HG03354 (cell line): Measurements from ENCODE around the gene KLHL25.

ENCODE experiments used
- ATAC-seq: cut with Tn5 transposase; IDR thresholded peaks from one replicate; pipeline ENCODE4 v1.9.1; 2021; ENCODE audit warnings: mild to moderate bottlenecking; ENCODE audit not compliant: unreplicated experiment, poor library complexity, severe bottlenecking

Gene KLHL25

DNA sequence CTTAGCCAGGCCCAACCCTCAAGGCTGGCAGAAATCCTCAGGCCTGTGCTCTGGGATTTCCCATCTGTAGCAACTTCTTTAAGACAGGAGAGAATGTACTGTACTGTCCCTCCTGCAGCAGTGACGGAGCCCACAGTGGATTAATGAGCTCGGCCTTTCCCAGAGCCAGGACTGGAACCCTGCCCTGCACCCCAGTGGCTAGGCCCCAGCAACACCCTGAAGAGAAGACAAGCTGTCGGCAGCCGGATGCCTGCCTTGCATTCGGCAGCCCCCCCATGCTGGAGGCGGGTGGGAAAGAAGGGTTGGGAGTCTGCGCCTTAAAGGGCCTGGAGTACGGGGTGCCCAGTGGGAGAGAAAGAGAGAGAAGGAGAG, 32.0 kb downstream of the KLHL25 start:
- no peak for ATAC-seq

DNA sequence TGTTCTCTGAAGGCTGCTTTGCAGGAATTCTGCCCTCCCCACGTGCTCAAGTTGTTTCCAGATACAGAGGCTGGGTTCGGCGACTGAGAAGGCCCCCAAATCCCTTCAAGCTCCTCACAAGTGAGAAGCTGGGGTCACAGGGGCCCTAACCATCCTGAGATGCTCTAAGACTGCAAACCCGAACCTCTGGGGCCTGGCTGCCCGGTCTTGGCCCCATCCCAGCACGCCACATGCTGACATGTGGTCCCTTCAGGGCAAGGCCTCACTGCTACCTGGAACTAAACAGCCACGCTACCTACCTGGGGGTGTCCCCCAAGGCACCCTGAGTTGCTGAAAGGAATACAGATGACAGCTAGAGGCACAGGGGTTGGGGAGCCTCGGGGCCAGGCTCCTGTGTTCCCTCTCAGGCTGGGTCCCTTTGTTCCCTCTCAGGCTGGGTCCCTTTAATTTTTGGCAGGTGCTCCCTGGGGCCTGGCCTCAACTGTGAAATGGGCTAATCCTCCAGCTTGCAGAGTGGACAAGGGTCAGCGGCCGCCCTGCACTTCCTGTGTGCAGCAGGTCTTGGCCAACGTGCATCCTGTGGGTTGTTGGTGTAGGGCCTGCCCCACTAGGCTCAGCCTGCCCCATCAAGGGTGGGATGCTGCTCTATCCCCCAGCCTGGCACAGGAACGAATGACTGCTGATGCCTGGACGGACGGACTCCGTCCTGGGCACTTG, 32.5 kb downstream of the KLHL25 start:
- ATAC-seq = no peak

DNA sequence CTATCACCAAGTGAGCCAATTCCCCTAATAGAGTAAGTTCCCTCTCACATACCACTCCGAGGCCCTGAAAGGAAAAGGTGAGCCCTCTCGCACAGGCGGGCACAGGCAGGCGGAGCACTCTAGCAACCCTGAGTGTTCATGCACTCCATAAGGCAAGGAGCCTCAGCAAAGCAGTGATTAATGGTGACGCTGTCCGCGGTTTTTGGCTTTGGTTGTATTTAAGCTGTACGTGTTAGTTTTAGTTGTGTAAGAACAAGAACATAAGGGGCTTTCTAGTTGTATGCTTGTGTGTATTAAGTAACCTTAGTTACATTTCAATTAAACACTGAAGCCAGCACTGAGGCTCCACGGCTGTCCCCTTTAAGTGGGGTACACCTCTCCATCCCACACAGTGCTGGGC, 33.1 kb downstream of the KLHL25 start:
- no peak for ATAC-seq

DNA sequence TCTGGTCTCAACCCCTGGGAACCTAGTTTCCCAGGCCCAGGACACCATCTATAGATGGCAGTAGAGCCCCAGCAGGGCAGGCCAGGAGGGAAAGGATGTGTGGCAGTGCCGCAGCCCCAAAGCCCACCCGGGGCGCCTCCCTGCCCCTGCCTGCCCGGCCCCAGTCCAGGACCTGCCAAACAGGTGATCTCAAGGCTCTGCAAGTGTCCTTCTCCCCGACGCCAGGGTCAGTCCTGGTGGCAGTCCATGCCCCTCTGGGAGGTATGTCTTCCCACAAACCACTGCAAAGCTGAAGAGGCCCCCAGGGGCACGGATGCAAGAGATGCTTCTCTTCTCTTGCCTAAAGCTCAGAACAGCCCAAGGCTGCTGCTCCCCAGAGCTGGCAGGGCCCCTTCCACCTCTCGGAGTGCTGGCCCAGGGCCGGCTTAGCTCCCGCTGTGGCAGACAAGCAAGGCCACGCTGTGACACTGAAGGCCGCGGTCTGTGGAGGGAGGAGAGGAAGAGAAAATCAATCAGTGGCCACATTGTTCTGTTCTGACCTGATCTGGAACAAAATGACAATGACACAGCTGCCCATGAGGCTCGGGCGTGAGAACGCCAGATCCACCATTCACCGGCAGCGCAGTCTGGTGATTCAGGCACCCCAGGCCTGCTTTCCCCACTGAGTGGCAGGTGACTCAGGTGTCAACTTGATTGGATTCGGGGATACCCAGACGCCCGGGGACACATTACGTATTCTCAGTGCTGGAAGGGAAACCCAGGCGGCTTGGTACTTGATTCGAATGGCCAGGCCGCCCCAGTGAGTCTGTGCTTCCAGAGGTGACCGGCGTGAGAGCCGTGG, 34.0 kb downstream of the KLHL25 start:
- no peak for ATAC-seq

DNA sequence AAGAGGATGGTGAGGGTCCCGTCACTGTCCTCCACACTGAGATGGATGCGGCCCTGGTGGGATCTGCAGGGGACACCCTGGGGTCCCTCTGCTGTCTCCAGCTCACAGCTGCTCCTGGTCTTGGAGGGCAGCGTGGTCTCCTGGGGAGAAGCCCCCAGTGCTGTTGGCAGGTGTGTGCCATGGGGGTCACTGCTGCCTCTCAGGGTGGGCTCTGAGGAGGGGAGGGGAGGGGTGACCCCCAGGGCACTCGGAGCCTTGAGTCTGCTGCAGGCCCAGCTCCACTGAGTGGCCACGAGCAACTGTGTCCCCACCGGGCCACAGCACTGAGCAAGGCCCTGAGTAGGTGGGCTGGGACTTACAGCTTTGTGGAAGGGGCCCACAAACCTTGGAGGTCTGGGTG, 34.7 kb downstream of the KLHL25 start:
- ATAC-seq = no peak

DNA sequence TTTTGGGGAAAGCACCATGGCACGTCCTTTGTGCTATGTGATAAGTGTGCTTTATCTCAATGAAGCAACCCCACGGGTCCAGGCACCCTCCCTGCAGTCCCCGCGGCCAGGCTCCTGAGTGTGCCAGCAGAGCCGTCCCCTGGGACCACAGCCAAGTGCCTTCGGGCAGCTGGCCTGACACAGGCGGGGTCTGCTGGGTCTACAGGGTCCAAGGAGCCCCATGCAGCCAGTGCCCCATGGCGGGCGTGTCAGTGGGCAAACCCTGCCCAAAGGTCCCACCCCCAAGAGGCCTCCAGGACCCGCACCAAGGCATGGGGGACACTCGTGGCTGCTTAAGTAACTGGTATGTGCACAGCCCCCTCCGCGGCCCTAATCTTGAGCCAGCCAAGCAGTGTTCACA, 35.3 kb downstream of the KLHL25 start:
- ATAC-seq = no peak

DNA sequence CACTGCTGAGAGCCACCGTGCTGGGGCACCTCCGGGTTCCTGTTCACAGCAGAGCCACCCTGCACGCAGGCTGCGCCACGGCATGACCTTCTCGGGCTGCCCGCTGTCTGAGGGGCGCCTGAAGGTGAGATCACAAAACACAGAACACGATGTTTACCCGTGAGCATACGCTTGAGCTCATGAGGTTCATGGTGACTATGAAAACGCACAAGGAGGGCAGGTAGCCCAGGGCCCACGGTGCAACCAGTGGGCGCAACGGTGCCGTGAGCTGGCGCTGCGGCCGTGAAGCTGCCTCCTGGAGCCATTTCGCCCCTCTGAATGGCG, 36.1 kb downstream of the KLHL25 start:
- no peak for ATAC-seq

DNA sequence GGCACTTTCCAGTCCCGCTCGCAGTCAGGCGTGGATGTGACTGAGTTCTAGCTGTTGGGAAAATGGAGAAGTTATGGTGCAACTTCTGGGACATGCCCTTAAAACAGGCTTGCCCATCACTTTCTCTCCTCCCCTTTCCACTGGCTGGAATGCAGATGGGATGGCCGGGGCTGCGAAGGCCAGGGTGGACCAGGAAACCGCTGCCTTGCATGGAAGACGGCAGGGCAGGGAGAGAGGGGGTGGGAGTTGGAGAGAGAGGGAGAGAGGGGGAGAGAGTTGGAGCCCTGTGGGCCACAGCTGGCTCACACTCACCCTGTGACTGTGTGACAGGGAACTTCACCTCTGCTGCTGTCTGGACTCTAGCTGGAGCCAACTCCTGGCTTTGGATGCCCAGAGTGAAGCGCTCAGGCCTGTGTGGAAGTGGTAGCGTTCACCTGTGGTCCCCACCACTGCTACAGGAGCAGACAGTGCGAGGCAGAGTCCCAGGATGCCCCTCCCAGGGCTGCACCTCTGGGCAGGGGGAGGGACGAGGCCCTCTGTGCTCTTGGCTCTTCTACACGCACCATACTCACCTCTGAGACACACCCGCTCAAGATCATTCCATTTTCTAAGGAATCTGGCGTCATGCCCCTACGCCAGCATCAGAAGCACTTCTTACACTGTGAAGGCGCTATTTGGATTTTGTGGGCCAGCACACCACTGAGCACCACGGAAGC, 36.6 kb downstream of the KLHL25 start:
- no peak for ATAC-seq

DNA sequence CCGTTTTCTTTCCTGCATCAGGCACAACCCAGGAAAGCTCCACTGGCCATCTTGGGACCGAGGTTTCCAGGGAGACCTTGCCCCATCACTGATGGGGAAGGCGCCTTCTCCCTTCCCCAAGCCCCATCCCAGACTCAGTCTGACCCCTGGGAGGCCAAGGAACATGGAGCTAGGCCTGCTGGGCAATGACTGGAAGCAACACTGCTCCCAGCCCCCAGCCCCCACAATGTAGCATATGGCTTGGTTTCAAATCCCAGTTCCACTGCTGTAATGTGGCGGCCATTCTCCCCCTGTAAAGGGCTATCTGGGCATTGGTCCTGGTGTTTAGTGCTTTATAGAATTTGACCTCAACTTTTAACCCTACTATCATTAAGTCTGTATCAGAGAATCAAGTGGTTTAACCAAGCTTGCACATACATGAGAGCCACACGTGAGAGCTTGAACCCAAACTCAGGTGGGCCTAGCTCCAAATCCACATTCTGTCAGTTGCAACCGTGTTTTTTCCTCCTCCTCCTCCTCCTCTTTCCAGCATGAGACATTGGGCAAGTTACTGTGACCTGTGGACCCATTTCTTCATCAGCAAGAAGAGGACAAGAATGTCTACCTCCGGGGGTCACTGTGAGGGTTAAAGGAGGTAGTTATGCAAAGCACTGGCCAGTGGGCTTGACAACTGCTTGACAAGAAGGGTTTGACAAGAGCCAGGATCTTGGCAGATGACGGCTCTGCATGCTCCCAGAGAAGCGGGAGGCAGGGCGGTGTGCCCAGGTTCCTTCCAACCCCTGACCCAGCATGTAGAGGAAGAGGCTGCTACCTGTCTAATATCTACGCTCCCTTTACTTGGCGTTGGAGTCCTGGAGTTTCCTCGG, 37.4 kb downstream of the KLHL25 start:
- ATAC-seq = no peak

DNA sequence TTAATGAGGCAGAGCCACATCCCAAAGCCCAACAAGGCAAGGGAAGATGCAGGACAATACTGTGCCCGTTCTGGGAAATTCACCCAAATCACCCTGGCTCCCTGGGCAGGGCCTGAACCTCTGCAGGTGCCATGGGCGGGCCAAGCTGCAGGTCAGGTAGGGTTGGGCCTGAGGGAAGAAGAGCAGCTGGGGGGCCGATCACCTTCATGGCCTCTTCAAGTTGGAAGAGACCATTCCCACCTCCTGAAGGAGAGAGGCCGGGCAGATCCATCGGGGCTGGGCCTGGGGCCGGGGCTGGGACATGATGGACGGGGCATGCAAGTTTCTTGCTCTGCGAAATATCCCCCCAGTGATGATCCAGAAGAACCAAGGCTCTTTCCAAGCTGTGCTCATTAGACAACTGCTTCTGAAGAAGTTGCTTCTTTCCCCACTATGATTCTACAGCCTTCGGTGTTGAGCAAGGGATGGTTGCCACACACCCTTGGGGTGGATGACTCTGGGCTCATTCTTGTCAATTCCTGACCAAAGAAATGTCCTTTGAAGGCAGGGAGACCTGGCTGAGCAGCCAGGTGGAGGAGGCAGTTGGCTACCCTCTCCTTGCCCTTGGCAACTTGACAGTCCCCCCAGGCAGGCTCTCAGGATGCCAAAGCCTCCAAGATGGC, 38.2 kb downstream of the KLHL25 start:
- no peak for ATAC-seq

DNA sequence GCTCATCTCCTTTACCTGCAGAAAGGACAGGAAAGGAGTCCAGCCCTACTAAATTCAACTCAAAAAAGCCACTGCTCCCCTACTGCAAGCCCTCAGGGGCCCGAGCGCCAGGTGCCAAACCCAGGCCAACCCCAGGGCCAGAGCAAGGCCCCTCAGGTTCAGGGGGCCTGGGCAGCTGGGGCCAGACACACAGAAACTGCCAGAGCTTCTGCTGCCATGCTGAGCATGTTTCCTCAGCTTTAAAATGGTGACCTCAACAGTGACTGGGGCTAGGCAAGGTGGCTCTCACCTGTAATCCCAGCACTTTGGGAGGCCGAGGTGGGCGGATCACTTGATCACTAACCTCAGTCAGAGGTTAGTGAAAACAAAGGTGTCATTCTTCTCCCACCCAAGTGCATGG, 38.8 kb downstream of the KLHL25 start:
- no peak for ATAC-seq

DNA sequence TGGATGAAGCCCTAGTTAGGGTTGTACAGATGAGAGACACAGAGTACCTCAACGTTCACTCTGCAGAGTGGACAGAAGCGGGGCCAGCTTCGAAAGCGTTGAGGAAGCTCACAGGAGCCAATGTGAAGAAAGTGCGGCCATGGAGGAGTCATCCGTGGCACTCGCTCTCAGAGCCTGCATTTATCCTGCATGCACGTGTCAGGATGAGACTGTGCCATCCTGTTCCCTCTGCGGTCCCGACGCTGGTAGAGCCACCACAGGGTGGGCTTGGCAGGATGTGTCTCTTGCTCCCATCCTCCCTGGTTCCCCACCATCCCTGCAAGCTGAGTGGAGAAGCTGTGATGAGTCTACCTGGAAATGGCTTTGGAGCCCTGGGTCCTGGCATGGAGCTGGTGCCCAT, 39.3 kb downstream of the KLHL25 start:
- ATAC-seq = no peak

DNA sequence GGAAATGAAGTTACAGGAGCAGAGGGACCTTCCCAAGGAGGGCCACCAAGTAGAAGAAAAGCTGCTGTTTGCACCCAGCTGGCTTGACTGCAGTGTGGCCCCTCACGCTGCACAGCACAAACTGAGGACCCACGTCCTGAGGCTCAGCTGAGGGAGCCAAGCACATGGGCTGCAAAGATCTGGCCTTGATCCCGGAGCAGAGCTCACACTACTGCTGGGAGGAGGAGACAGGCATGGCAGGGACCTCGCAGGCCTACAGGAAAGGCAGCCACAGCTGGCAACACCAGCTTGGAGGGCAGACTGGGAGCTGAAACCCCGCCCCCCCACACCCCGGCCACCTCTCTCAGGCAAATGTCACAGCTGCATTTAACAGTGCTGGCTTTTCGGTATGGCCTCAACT, 39.7 kb downstream of the KLHL25 start:
- no peak for ATAC-seq

DNA sequence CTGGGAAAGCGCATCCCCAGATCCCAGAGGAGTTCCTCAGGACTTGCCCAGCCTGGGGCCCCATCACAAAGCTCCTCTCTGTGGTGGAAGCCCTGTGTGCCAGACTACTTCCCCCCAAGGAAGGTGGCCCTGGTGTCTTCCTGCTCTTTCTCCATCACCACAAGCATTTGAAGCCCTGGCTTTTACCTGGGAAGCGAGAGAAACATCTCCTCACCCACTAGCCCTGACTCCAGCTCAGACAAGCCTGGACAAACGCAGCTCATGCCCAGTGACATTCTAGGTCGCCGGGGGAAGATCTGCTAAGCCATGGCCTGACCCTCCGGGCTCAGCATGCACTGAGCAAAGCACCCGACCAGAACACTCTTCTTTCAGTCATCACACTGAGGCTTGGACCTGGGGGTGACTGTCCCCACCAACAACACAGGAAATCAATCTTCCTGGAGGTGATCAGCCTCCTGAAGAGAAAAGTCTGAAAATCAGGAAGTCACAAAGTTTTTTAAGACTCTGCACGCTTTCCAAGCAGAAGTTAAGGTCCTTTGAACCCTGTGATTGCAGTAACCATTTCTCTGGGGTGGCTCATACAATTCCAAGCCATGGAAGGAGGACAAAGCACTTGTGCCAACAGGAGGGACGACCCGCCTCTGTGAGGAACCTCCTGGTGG, 40.8 kb downstream of the KLHL25 start:
- ATAC-seq = no peak

DNA sequence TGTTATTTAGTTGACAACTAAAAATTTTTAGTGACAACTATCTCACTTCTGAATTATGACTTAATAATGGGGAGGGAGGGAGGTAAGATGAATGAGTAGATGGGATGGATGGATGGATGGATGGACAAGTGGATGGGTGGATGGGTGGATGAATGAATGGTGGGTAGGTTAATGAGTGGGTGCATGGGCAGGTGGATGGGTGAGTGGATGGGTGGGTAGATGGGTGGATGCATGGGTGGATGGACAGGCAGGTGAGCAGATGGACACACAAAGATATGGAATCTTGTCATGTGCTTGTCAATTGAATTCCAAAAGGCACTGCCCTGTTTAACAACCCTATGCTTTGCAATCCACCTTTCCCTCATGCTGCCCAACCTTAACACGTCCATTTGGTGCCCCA, 41.5 kb downstream of the KLHL25 start:
- ATAC-seq = no peak

DNA sequence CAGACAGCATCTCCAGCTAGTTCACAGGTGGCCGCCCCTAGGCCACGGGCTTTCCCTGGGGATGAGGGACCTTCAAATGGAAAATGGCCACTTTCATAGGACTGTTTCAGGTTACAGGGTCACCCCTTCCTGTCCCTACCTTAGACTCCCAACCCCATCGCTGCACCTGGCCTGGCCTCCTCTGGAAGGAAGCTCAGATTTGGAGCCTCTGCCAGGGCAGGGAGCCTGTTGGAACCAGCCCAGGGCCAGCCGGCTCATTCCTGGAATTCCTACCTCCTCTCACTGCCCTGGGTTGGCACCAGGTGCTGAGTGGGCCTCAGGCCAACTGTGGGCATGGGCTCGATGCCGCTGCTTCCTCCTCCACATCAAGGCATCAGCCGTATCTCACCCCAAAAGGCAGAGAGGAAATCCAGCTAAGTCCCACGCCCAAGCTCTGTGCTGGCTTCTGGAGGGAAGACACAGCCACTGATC, 42.2 kb downstream of the KLHL25 start:
- ATAC-seq = no peak

DNA sequence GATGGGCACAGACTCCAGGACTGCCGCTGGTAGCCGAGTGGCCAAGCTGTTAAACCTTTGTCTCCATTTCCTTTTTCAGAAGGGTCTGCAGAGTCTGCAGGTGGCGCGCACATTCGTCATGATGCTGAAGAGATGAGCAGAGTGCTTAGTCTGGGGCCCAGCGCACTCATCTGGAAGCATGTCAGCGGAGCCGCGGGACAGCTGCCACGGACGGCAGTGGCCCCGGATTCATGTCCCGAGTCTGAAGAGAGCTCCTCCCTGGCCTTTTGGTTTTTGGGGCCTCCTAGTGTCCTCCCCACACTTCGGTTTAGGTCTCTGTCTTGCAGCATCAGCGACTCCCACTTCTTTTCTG, 42.6 kb downstream of the KLHL25 start:
- ATAC-seq = no peak

DNA sequence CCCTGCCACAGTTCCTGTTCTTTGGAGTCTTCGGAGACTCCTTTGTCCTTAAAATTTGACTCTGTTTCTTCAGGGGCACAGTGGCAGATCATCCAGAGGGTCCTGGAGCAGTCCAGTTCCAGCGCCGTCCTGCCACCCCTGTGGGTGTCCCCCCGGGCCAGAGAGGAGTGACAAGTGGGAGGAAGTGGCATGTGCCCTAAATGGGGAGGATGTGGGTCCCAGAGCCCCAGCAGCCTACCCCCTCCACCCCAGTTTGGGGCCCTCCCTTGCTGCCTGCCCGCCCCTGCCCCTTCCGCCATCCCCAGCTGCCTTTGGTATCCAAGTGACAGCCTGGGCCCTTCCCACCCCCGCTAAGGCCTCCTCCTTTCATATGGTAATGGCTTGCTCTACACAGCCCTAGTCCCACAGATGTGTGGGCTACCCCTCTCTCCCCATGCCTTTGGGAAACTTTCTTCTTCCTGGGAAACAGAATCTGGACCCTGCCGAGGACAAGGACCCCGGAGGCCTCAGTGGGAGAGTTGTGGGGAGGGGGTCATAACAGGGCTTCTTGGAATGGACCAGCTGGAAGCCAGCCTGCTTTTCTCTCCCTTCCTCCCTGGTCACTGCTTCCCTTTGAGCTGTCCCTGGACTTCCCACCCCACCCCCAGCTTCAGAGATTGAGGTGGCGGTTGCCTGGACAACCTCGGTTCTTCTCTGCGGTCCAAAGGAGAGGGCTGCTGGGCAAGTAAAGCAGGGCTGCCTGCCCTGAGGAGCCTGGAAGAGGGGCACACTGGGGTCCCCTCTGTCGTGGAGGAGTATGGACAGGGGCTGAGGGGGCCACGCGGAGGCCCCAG, 43.2 kb downstream of the KLHL25 start:
- no peak for ATAC-seq
